Measurements from ENCODE around the gene SLC35C1.

Gene SLC35C1

GRCh38 chr11:45774786-45775185 lies 30.2 kb upstream of the SLC35C1 start:
- ChIA-PET POLR2A (no interaction called here), CTCF (no interaction called here)
- no peak for TF ChIP-seq BHLHE40 (IDR thresholded peaks at IDR 0.05; ENCODE audit: borderline replicate concordance)
- no peak for TF ChIP-seq ELF4 (IDR thresholded peaks at IDR 0.05)
- TF ChIP-seq FOXM1 (IDR thresholded peaks at IDR 0.05; ENCODE audit: borderline replicate concordance) = no peak
- TF ChIP-seq SUZ12 (IDR thresholded peaks at IDR 0.05) = no peak
- TF ChIP-seq FOXA1 (IDR thresholded peaks at IDR 0.05) = no peak
- DNase-seq (ENCODE audit: extremely low spot score) = no peak

DNA sequence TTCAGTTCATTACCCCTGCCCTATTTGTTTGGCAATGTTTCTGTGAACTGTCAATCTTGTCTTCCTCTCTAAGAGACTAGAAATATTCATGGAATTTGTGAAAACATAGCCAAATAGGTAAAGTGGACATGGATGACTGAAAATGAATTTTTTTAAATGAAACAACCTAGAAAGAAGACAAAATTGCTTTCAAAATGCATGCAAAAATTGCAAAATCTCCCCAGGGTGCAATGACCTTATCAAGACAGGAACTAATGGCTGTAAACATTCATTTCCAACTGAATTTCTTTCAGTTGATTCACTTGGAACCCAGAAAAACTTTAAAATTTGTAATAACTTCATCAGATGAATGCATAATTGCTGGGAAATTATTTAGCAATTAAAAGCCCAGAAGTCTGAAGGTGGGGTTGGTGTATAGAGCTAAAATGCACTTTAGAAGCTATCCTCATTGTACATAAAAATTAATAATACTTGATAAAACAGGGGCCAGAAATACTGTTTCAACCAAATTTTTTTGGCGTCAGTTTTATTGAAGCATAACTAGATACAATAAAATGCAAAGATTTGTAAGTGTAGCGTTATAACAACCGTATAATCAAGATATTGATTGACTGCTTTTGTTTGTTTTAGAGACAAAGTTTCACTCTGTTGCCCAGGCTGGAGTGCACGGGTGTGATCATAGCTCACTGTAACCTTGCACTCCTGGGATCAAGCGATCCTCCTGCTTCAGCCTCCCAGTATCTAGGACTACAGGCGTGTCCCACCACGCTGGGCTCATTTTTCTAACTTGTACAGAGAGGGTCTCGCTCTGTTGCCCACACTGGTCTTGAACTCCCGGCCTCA lies 27.6 kb upstream of the SLC35C1 start:
- POLR2A ChIA-PET = no interaction called here
- DNase-seq (ENCODE audit: extremely low spot score) = no peak
- CTCF ChIA-PET = interaction anchor here (0.6 kb wide), 1 partner anchor 15 kb away, joined by 3 read pairs; no protein-coding TSS in a partner anchor
- no peak for TF ChIP-seq BHLHE40 (IDR thresholded peaks at IDR 0.05; ENCODE audit: borderline replicate concordance)
- TF ChIP-seq ARNT (IDR thresholded peaks at IDR 0.05) = no peak
- TF ChIP-seq SUZ12 (IDR thresholded peaks at IDR 0.05) = no peak
- TF ChIP-seq CTBP1 (IDR thresholded peaks at IDR 0.05; ENCODE audit: borderline replicate concordance) = no peak
- TF ChIP-seq FOXM1 (IDR thresholded peaks at IDR 0.05; ENCODE audit: borderline replicate concordance) = no peak
- no peak for TF ChIP-seq FOXA1 (IDR thresholded peaks at IDR 0.05)
- no peak for TF ChIP-seq NFRKB (IDR thresholded peaks at IDR 0.05)
- no peak for TF ChIP-seq HDGF (IDR thresholded peaks at IDR 0.05; ENCODE audit: borderline replicate concordance)
- no peak for TF ChIP-seq L3MBTL2 (conservative IDR thresholded peaks at IDR 0.05)
- TF ChIP-seq TARDBP (IDR thresholded peaks at IDR 0.05) = no peak
- TF ChIP-seq FOXK2 (IDR thresholded peaks at IDR 0.05) = no peak

- ChIA-PET POLR2A (no interaction called here), CTCF (interaction anchor here (0.7 kb wide), 1 partner anchor 398 kb away, joined by 4 read pairs; no protein-coding TSS in a partner anchor)
- TF ChIP-seq HDGF (IDR thresholded peaks at IDR 0.05; ENCODE audit: borderline replicate concordance) (no peak), TARDBP (IDR thresholded peaks at IDR 0.05) (no peak), CTBP1 (IDR thresholded peaks at IDR 0.05; ENCODE audit: borderline replicate concordance) (no peak)
- no peak for DNase-seq (ENCODE audit: extremely low spot score)
These were observed 26.6 kb upstream of the SLC35C1 start for GRCh38 chr11:45778341-45778740.

DNA sequence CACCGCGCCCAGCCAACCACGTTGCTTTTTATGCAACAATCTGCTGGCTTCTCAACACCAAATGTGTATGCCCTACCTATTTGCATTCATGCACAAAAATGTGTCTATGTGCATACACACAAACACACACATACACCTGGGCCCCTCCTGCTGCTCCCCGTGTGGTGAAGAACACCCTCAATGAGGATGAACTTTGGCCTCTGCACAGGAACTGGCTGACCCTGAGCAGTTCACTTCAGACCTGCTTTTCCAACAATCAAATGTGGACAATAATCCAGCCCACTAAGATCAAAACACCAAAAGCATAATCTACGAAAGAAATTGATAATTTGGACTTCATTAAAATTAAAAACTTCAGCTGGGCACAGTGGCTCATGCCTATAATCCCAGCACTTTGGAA lies 25.3 kb upstream of the SLC35C1 start:
- no peak for TF ChIP-seq ZNF384 (IDR thresholded peaks at IDR 0.05)
- TF ChIP-seq ELF4 (IDR thresholded peaks at IDR 0.05) = no peak
- TF ChIP-seq PKNOX1 (IDR thresholded peaks at IDR 0.05) = no peak
- no peak for TF ChIP-seq FOXA1 (IDR thresholded peaks at IDR 0.05)
- TF ChIP-seq SUZ12 (IDR thresholded peaks at IDR 0.05) = no peak
- no peak for TF ChIP-seq LEF1 (IDR thresholded peaks at IDR 0.05; ENCODE audit: borderline replicate concordance)
- no peak for TF ChIP-seq SP1 (IDR thresholded peaks at IDR 0.05)
- TF ChIP-seq FOXM1 (IDR thresholded peaks at IDR 0.05; ENCODE audit: borderline replicate concordance) = no peak
- TF ChIP-seq BHLHE40 (IDR thresholded peaks at IDR 0.05; ENCODE audit: borderline replicate concordance) = no peak
- no peak for TF ChIP-seq TARDBP (IDR thresholded peaks at IDR 0.05)
- no peak for TF ChIP-seq HDGF (IDR thresholded peaks at IDR 0.05; ENCODE audit: borderline replicate concordance)
- TF ChIP-seq L3MBTL2 (conservative IDR thresholded peaks at IDR 0.05) = no peak
- TF ChIP-seq FOXK2 (IDR thresholded peaks at IDR 0.05) = no peak
- no peak for TF ChIP-seq CTBP1 (IDR thresholded peaks at IDR 0.05; ENCODE audit: borderline replicate concordance)
- TF ChIP-seq NFRKB (IDR thresholded peaks at IDR 0.05) = no peak
- no peak for TF ChIP-seq ARNT (IDR thresholded peaks at IDR 0.05)
- CTCF ChIA-PET = interaction anchor here (0.5 kb wide), 1 partner anchor 185 kb away, joined by 3 read pairs; no protein-coding TSS in a partner anchor
- POLR2A ChIA-PET = no interaction called here

GRCh38 chr11:45786272-45786671 lies 18.7 kb upstream of the SLC35C1 start:
- POLR2A ChIA-PET = no interaction called here
- DNase-seq (ENCODE audit: extremely low spot score) = no peak
- TF ChIP-seq FOXA1 (IDR thresholded peaks at IDR 0.05) (no peak), SP1 (IDR thresholded peaks at IDR 0.05) (no peak), ARNT (IDR thresholded peaks at IDR 0.05) (no peak), CTBP1 (IDR thresholded peaks at IDR 0.05; ENCODE audit: borderline replicate concordance) (no peak), PKNOX1 (IDR thresholded peaks at IDR 0.05) (no peak), HDGF (IDR thresholded peaks at IDR 0.05; ENCODE audit: borderline replicate concordance) (no peak), ELF4 (IDR thresholded peaks at IDR 0.05) (no peak), TARDBP (IDR thresholded peaks at IDR 0.05) (no peak), FOXM1 (IDR thresholded peaks at IDR 0.05; ENCODE audit: borderline replicate concordance) (no peak), NFRKB (IDR thresholded peaks at IDR 0.05) (no peak), SUZ12 (IDR thresholded peaks at IDR 0.05) (no peak), BHLHE40 (IDR thresholded peaks at IDR 0.05; ENCODE audit: borderline replicate concordance) (no peak), FOXK2 (IDR thresholded peaks at IDR 0.05) (no peak), ZNF384 (IDR thresholded peaks at IDR 0.05) (no peak), L3MBTL2 (conservative IDR thresholded peaks at IDR 0.05) (no peak), LEF1 (IDR thresholded peaks at IDR 0.05; ENCODE audit: borderline replicate concordance) (no peak)
- CTCF ChIA-PET = no interaction called here

More for the DNA sequence above, 25.3 kb upstream of the SLC35C1 start:
- no peak for DNase-seq (ENCODE audit: extremely low spot score)

- TF ChIP-seq L3MBTL2 (conservative IDR thresholded peaks at IDR 0.05) (no peak), LEF1 (IDR thresholded peaks at IDR 0.05; ENCODE audit: borderline replicate concordance) (no peak), SUZ12 (IDR thresholded peaks at IDR 0.05) (no peak), CTBP1 (IDR thresholded peaks at IDR 0.05; ENCODE audit: borderline replicate concordance) (no peak)
- POLR2A ChIA-PET = no interaction called here
- CTCF ChIA-PET = no interaction called here
- DNase-seq (ENCODE audit: extremely low spot score) = no peak
These were observed 16.1 kb upstream of the SLC35C1 start for GRCh38 chr11:45788887-45789286.

DNA sequence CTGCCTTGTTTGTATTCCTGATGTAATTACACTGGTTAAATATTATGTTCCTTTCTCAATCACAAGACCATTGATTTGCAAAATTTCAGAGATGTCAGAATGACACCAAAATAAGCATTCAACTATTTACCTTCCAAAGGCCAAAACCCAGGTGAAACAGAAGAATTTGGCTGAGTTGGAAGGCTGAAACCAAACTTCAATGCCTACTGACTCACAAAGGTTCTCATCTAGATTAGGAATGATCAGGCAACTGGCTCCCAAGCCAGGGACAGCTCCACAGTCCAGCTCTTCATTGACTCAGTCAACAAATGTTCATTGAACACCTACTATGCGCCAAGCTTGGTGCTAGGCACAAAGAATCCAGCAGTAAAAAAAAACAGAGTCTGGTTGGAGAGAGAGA lies 13.4 kb upstream of the SLC35C1 start:
- ChIA-PET POLR2A (no interaction called here), CTCF (no interaction called here)
- DNase-seq (ENCODE audit: extremely low spot score) = no peak
- no peak for TF ChIP-seq SUZ12 (IDR thresholded peaks at IDR 0.05)
- no peak for TF ChIP-seq ARNT (IDR thresholded peaks at IDR 0.05)
- TF ChIP-seq ZNF384 (IDR thresholded peaks at IDR 0.05) = no peak
- TF ChIP-seq FOXA1 (IDR thresholded peaks at IDR 0.05) = no peak
- TF ChIP-seq TARDBP (IDR thresholded peaks at IDR 0.05) = no peak
- no peak for TF ChIP-seq FOXM1 (IDR thresholded peaks at IDR 0.05; ENCODE audit: borderline replicate concordance)
- TF ChIP-seq L3MBTL2 (conservative IDR thresholded peaks at IDR 0.05) = no peak
- TF ChIP-seq SP1 (IDR thresholded peaks at IDR 0.05) = no peak
- no peak for TF ChIP-seq BHLHE40 (IDR thresholded peaks at IDR 0.05; ENCODE audit: borderline replicate concordance)
- no peak for TF ChIP-seq NFRKB (IDR thresholded peaks at IDR 0.05)
- TF ChIP-seq ELF4 (IDR thresholded peaks at IDR 0.05) = no peak
- no peak for TF ChIP-seq PKNOX1 (IDR thresholded peaks at IDR 0.05)

Measured in HEK293T (cell line).